GM21381 (cell line): ENCODE data around the gene UGT1A8.
"Not testable (repeated sequence)": the region's sequence is repeated elsewhere in the genome, so short reads cannot be mapped to it uniquely, and the experiment has no call there.

Experiments used
- ATAC-seq: cut with Tn5 transposase; IDR thresholded peaks from one replicate; pipeline ENCODE4 v1.9.1; 2021; ENCODE audit warnings: mild to moderate bottlenecking, moderate library complexity; ENCODE audit not compliant: unreplicated experiment

The UGT1A8 gene

GRCh38 chr2:233638836-233639235 is 21.4 kb downstream of the UGT1A8 start:
- no peak for ATAC-seq

DNA sequence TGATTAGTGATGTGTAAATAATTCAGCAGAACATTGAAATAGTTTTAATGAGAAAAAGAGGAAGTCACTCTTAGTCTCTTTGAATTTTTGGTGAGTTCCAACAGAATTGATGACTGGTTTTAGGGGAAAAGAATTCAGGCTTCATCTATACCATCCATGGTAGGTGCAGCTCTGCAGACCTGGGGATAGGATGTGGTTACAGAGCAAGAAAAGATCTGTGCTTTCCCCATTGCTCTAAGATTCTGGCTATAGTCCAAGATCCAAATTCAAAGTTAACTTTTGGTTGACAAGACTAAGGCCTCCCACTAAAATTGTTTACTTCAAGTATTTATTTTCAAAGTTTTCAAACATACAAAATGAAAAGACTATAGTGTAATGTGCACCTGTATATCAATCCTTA is 22.4 kb downstream of the UGT1A8 start:
- ATAC-seq, result no peak

- no peak for ATAC-seq
Measured at GRCh38 chr2:233643128-233643527, 25.7 kb downstream of the UGT1A8 start.

DNA sequence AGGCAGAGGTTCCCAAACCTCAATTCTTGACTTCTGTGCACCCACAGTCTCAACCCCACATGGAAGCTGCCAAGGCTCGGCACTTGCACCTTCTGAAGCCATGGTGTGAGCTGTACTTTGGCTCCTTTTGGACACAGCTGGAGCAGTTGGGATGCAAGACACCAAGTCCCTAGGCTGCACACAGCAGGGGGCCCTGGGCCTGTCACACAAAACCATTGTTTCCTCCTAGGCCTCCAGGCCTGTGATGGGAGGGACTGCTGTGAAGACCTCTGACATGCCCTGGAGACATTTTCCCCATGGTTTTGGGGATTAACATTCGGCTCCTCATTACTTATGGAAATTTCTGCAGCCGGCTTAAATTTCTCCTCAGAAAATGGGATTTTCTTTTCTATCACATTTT is 28.6 kb downstream of the UGT1A8 start:
- ATAC-seq, result not testable (repeated sequence)

- no peak for ATAC-seq
Measured at GRCh38 chr2:233650981-233651380, 33.5 kb downstream of the UGT1A8 start.

DNA sequence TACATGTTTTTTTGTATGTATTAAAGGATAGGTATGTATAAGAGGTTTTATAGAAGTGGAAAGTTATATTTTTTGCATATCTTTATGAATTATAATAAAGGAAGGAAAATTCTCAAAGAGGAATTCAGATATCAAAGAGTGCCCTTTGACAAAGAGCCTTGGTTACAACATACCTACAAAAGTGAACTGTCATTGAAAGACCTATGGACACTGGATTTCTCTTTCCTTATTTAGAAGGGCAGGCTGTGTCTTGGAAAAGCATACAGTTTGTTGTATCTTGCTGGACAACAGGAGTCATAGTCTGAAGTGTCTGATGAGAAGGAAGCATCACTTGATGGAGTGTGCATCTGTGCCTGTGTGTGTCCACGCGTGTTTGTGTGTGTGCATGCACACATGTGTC is 34.0 kb downstream of the UGT1A8 start:
- no peak for ATAC-seq

GRCh38 chr2:233654501-233654900 is 37.1 kb downstream of the UGT1A8 start:
- no peak for ATAC-seq

GRCh38 chr2:233655043-233655442 is 37.6 kb downstream of the UGT1A8 start:
- ATAC-seq, result no peak

- not testable (repeated sequence) for ATAC-seq
Measured at GRCh38 chr2:233655943-233656342, 38.5 kb downstream of the UGT1A8 start.

DNA sequence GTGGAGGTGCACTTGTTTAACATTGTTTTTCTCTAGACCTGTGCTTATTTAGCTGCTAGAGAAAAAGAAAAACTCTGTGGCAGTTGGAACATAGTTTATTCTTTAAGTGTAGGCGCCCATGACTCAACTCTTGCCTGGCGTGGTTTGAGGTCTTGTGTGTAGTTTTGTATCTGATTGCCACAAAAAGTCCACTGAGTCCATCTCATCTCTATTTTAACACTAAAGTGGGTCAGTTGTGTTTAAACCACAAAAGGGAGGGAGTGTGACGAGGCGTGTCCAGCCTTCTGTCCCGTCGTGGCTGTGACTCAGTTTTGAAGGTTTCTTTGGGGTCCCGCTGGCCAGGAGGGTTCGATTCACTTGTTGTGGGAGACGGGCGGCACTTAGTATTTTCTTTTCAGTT is 39.0 kb downstream of the UGT1A8 start:
- no peak for ATAC-seq

DNA sequence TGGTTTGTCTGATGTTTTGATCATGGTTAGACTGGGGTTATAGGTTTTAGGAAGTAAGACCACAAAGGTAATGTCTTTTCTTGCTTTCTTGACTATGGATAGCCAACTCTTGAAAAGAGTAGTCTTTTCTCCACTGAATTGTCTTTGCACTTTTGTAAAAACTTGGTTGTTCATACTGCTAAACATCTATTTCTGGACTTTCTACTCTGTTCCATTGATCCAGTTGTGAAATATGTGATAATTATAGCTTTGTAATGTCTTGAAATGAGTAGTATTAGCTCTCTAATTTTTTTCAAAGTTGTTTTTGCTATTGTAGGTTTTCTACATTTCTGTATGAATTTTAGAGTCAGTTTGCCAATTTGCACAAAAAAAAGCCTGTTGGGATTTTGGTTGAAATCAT is 41.2 kb downstream of the UGT1A8 start:
- no peak for ATAC-seq

- no peak for ATAC-seq
Measured at GRCh38 chr2:233663911-233664310, 46.5 kb downstream of the UGT1A8 start.

DNA sequence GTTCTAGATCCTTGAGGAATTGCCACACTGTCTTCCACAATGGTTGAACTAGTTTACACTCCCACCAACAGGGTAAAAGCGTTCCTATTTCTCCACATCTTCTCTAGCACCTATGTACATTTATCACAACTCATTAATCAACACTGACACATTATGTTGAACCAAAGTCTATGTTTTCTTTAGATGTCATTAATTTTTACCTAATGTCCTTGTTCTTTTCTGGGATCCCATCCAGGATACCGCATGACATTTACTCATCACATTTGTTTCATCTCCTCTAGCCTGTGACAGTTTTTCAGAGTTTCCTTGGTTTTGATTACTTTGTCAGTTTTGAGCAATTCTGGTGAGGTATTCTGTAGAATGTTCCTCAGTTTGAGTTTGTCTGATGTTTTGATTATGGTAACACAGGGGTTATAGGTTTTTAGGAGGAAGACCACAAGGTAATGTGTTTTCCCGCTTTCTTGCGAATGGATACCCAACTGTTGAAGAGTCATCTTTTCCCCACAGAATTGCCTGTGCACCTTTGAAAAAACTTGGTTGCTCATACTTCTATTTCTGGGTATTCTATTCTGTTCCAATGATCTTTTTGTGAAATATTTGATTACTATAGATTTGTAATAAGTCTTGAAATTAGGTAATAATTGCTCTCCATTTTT is 51.3 kb downstream of the UGT1A8 start:
- ATAC-seq, result no peak

GRCh38 chr2:233671290-233672161 is 54.1 kb downstream of the UGT1A8 start, which contains the start of gene UGT1A9:
UGT1A9 (plus strand) TSS chr2:233671898; CDS start chr2:233671935, 37 bp downstream.
- no peak for ATAC-seq

- ATAC-seq, result no peak
Measured at GRCh38 chr2:233672886-233673285, 55.5 kb downstream of the UGT1A8 start.

DNA sequence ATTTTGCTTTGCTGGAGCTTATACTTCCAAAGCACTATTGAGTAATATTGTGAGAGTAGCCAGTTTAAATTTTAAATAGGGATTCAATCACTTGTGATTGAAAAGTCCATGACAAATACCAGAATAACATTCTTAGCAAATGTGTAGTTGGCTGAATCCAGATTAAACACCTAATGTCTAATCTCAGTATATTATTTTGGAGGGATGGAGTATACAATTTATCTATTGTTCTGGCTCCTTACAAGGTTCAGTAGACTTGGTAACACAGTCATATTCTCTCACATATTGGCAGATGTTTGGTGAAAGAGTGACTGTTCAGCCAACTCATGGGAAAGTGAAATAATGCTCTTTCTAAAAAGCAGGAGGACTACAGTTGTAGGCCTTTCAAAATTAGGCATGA is 56.5 kb downstream of the UGT1A8 start:
- no peak for ATAC-seq

GRCh38 chr2:233674314-233674713 is 56.9 kb downstream of the UGT1A8 start:
- no peak for ATAC-seq

DNA sequence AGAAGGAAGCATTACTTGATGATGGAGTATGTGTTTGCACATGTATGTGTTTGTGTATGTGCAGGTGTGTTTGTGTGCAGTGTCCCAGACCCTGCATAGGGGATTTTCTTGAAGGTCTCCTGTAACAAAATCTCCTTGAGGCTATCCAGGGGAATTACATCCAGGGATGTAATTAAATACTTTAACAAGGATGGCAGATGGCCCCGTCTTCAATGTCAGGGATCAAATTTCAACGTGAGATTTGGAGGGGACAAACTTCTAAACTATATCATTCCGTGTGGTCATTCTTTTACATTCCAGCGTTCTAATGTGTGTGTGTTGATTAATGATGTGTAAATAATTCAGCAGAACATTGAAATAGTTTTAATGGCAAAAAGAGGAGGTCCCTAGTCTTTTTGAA is 57.6 kb downstream of the UGT1A8 start:
- no peak for ATAC-seq

DNA sequence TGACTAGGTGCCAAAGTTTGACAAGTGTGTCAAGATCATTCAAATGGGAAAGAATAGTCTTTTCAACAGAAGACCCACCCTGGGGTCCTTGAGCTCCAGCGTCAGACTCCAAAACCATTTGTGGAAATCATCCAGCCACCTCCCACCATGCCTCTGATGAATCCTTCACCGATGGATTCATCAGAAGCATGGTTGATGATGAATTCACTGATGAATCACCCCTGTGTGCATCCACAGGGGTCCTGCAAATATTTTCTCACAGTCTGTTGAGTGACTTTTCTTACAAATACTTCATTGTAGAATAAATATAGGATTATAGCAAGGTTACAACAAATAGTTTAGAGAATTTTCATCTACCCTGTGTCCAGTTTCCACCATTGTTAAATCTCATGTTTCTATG is 58.6 kb downstream of the UGT1A8 start:
- no peak for ATAC-seq

DNA sequence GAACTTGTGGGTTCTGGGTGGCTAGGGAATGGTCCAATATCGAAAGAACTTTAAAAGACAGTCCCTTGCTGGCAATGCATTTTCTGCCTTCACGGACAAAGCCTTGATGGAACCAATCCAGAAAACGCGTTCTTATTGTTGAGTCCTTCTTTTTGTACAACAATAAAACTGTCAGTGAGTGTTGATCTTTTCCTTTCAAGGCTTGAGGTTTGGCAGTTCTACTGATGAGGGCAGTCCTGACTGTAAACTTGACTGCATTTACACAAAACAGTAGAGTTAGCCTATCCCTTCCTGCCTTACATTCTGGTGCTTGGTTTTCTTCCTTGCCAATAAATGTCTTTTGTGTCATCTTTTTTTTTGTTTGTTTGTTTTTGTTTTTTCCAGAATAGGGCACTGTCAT is 61.8 kb downstream of the UGT1A8 start:
- no peak for ATAC-seq

- ATAC-seq, result no peak
Measured at GRCh38 chr2:233680361-233681045, 63.1 kb downstream of the UGT1A8 start.
